Endothelial cell of umbilical vein (primary cell): ENCODE measurements around the gene LRRC47. TPM values are rescaled to one million over a fixed set of nuclear protein-coding genes. Genes with fewer than 3 reads are reported as not detected.

Source experiments
- BruUV-seq: library from RNA; stranded (reverse); fragments of 400-500 nt; replicated peaks from 2 replicates; lab custom pipeline; 2021; lab: Mats Ljungman, UMichigan
- CTCF ChIA-PET: fragments of 300-600, 350-600 bp; sonication (Branson Sonifier 250); formaldehyde crosslinking; loops from one replicate; lab custom pipeline; 2021; ENCODE audit warnings: antibody characterized with exemption, inconsistent platforms; lab: Charles Lee
- POLR2A ChIA-PET: fragments of 300-600, 350-600 bp; sonication (Branson Sonifier 250); formaldehyde crosslinking; loops from one replicate; lab custom pipeline; 2021; ENCODE audit warnings: antibody characterized with exemption, inconsistent platforms; lab: Charles Lee
- DNase-seq: peaks from one replicate; pipeline ENCODE4 v3.0.0-alpha.2; 2011; ENCODE audit warnings: low read depth, low spot score
- FAIRE-seq: peaks from 2 replicates; lab custom pipeline; 2011; peaks lifted over from hg19 to GRCh38; lab: Jason Lieb, UNC
- H2AFZ ChIP-seq: 2 replicates; pipeline ENCODE4 v1.6.0; 2012; ENCODE audit warnings: low read depth, low read length, control low read depth, inconsistent platforms
- H3K27ac ChIP-seq: 2 replicates; pipeline ENCODE4 v1.5.1; 2011; ENCODE audit warnings: low read depth, mild to moderate bottlenecking, control low read depth, low read length, moderate library complexity; ENCODE audit not compliant: insufficient read depth
- H3K27me3 ChIP-seq, 2 experiments: 2 replicates each; pipeline versions ENCODE4 v1.6.0 to v1.6.1; 2011; ENCODE audit warnings: low read length in 2 of 2, mixed read lengths in 1 of 2; ENCODE audit not compliant: control insufficient read depth in 2 of 2, insufficient read depth in 2 of 2
- H3K36me3 ChIP-seq, 2 experiments: 2 replicates in 1 of 2; 3 replicates in 1 of 2; pipeline ENCODE4 v1.5.1; 2011; ENCODE audit warnings: low read length in 2 of 2, mild to moderate bottlenecking in 1 of 2, moderate library complexity in 1 of 2; ENCODE audit not compliant: control insufficient read depth in 2 of 2, insufficient read depth in 2 of 2; ENCODE audit errors: extremely low read depth in 1 of 2
- H3K4me1 ChIP-seq: 3 replicates; pipeline ENCODE4 v1.5.1; 2011; ENCODE audit warnings: mild to moderate bottlenecking, low read length; ENCODE audit not compliant: control insufficient read depth, insufficient read depth; ENCODE audit errors: extremely low read depth
- H3K4me2 ChIP-seq: 2 replicates; pipeline ENCODE4 v1.6.1; 2011; ENCODE audit warnings: low read length, control low read depth, mixed read lengths; ENCODE audit not compliant: insufficient read depth
- H3K4me3 ChIP-seq, 3 experiments: fragments of 200-600 bp in 1 of 3; sonication (generic), shearing (Covaris generic) in 1 of 3; replicated peaks in 1 of 3; 2 replicates each; pipeline ENCODE4 v1.5.1; 2011 to 2016; ENCODE audit warnings: control low read depth in 3 of 3, low read length in 3 of 3, mild to moderate bottlenecking in 2 of 3, inconsistent platforms in 1 of 3, low read depth in 1 of 3, moderate library complexity in 1 of 3; ENCODE audit not compliant: insufficient read depth in 1 of 3
- H3K79me2 ChIP-seq: 2 replicates; pipeline ENCODE4 v1.6.0; 2012; ENCODE audit warnings: low read length, inconsistent platforms; ENCODE audit not compliant: control insufficient read depth, insufficient read depth
- H3K9ac ChIP-seq: replicated peaks from 2 replicates; pipeline ENCODE3; 2011; ENCODE audit warnings: low read length, control low read depth; ENCODE audit not compliant: insufficient read depth; ENCODE audit errors: extremely low read depth
- H3K9me1 ChIP-seq: replicated peaks from 3 replicates; pipeline ENCODE4 v1.6.0; 2011; ENCODE audit warnings: mild to moderate bottlenecking, low read length; ENCODE audit not compliant: control insufficient read depth, insufficient read depth; ENCODE audit errors: extremely low read depth
- H3K9me3 ChIP-seq: replicated peaks from 2 replicates; pipeline ENCODE4 v1.5.1; 2012; ENCODE audit warnings: low read length, inconsistent platforms; ENCODE audit not compliant: control insufficient read depth, insufficient read depth
- H4K20me1 ChIP-seq: replicated peaks from 2 replicates; pipeline ENCODE3; 2011; ENCODE audit warnings: mild to moderate bottlenecking, low read length; ENCODE audit not compliant: control insufficient read depth, insufficient read depth; ENCODE audit errors: extremely low read depth
- CTCF ChIP-seq, 2 donors: IDR thresholded peaks; 1 replicate in 1 of 2; 2 replicates in 1 of 2; pipeline ENCODE4 v1.5.1; 2011; ENCODE audit warnings: low read length in 2 of 2, mild to moderate bottlenecking in 2 of 2, moderate library complexity in 2 of 2, control low read depth in 1 of 2, inconsistent platforms in 1 of 2, low read depth in 1 of 2; ENCODE audit not compliant: insufficient read depth in 1 of 2; ENCODE audit errors: extremely low read depth in 1 of 2
- EZH2 ChIP-seq: IDR thresholded peaks from 2 replicates; pipeline ENCODE4 v1.6.1; 2012; ENCODE audit warnings: borderline replicate concordance, low read depth, mild to moderate bottlenecking, moderate library complexity, low read length, inconsistent platforms; ENCODE audit not compliant: severe bottlenecking
- FOS ChIP-seq: IDR thresholded peaks from 2 replicates; pipeline ENCODE4 v1.6.1; 2011; ENCODE audit warnings: mild to moderate bottlenecking, low read length, moderate library complexity, borderline replicate concordance; ENCODE audit not compliant: insufficient read depth
- GATA2 ChIP-seq: IDR thresholded peaks from 2 replicates; pipeline ENCODE4 v1.7.0; 2011; ENCODE audit warnings: low read depth, mild to moderate bottlenecking, moderate library complexity, mixed read lengths, low read length; ENCODE audit not compliant: insufficient read length, insufficient read depth
- JUN ChIP-seq: IDR thresholded peaks from 2 replicates; pipeline ENCODE4 v1.6.1; 2011; ENCODE audit warnings: borderline replicate concordance, low read depth; ENCODE audit not compliant: insufficient read length, insufficient read depth
- MAX ChIP-seq: IDR thresholded peaks from 2 replicates; pipeline ENCODE4 v1.6.1; 2011; ENCODE audit not compliant: insufficient read depth, insufficient read length
- MYC ChIP-seq: IDR thresholded peaks from one replicate; pipeline ENCODE4 v1.6.1; 2011; ENCODE audit warnings: mild to moderate bottlenecking, low read depth, low read length
- POLR2A ChIP-seq: IDR thresholded peaks from 2 replicates; pipeline ENCODE4 v1.6.1; 2012; ENCODE audit warnings: low read depth, mild to moderate bottlenecking, control low read depth, low read length
- POLR2AphosphoS5 ChIP-seq: IDR thresholded peaks from 2 replicates; pipeline ENCODE4 v1.6.1; 2012; ENCODE audit warnings: low read depth, mild to moderate bottlenecking, control low read depth, low read length, moderate library complexity; ENCODE audit not compliant: insufficient read depth
- dilution Hi-C: fragments of 300-500 bp; cut with MboI; formaldehyde crosslinking; loops from one replicate; pipeline ENCODE4 v1.15.0; 2019; ENCODE audit warnings: low sequenced_read_pairs; ENCODE audit not compliant: extremely low pct_ligation_motif_present
- intact Hi-C: fragments of 100-400 bp; cut with micrococcal nuclease; formaldehyde crosslinking; loops from one replicate; pipeline ENCODE4 v1.10.0; 2022
- polyA plus RNA-seq, 4 experiments: library from polyadenylated mRNA; depleted of rRNA in 3 of 4; stranded (reverse) in 3 of 4; unstranded in 1 of 4; fragments of >200 nt; gene quantifications; 2 replicates each; pipeline versions ENCODE4 v1.2.1 to v1.2.3, GENCODE V29; 2011 to 2012; ENCODE audit warnings: missing spikeins in 1 of 4
- total RNA-seq: library from RNA; stranded (reverse); gene quantifications from 2 replicates; pipeline ENCODE4 v1.2.3, GENCODE V29; 2021

LRRC47 gene
- total and polyA plus RNA-seq, 2 donors (not counting 3 experiments of a cell fraction or from before 2014, with no cell fraction given) = 23.7 to 42.5 TPM

GRCh38 chr1:3821447-3821846 is 25.1 kb upstream of the LRRC47 start:
- H3K79me2 ChIP-seq = no peaks in the 10 kb centered on the region
- DNase-seq (no peak), FAIRE-seq (no peak)
- H3K9me1 ChIP-seq = no peaks in the 10 kb centered on the region
- no TSS peak for BruUV-seq
- H3K9ac ChIP-seq = no peak overlapping the region
- H2AFZ ChIP-seq = no peak overlapping the region
- intact Hi-C loops (no loop called here), dilution Hi-C loops (no loop called here)
- no peaks in the 10 kb centered on the region for H3K4me1 ChIP-seq
- H3K27me3 ChIP-seq = no peaks in the 10 kb centered on the region
- peaks cover 0 to 9% of the 10 kb centered on the region in 2 experiments for H3K36me3 ChIP-seq
- no peaks in the 10 kb centered on the region for H3K9me3 ChIP-seq
- no peak overlapping the region for H3K4me3 ChIP-seq
- ChIA-PET CTCF (no interaction called here), POLR2A (interaction anchor here (0.6 kb wide), 1 partner anchor 371 kb away, joined by 7 read pairs; no protein-coding TSS in a partner anchor)
- TF ChIP-seq CTCF (IDR thresholded peaks at IDR 0.05; ENCODE audit: extremely low read depth in 1 of 2, insufficient read depth in 1 of 2, low read depth in 1 of 2, low read length in 2 of 2) = no peak
- TF ChIP-seq GATA2 = no peak
- no peak for TF ChIP-seq POLR2A
- TF ChIP-seq FOS = no peak
- TF ChIP-seq MAX = no peak
- TF ChIP-seq EZH2 = no peak
- no peak for TF ChIP-seq POLR2AphosphoS5
- TF ChIP-seq JUN = no peak
- no peak for TF ChIP-seq MYC
- H3K27ac ChIP-seq = no peak overlapping the region
- no peaks in the 10 kb centered on the region for H4K20me1 ChIP-seq
- H3K4me2 ChIP-seq = no peak overlapping the region
